GM12864 (cell line): ENCODE data around the gene LTB4R.
A peak's percentile ranks its signal among the peaks of the same experiment; 100 is the strongest.

ENCODE experiments used
- DNase-seq: peaks from one replicate; pipeline ENCODE4 v3.0.0-alpha.2; 2011; ENCODE audit warnings: low read depth
- H3K4me3 ChIP-seq: 2 replicates; pipeline ENCODE4 v1.5.1; 2011; ENCODE audit warnings: mild to moderate bottlenecking, low read depth, low read length, control low read depth
- CTCF ChIP-seq: IDR thresholded peaks from 2 replicates; pipeline ENCODE4 v1.5.1; 2011; ENCODE audit warnings: low read depth, mild to moderate bottlenecking, moderate library complexity, low read length, control low read depth, inconsistent platforms; ENCODE audit errors: missing control alignments

Gene LTB4R

GRCh38 chr14:24337144-24337823 lies 26.0 kb downstream of the LTB4R start:
- no peak overlapping the region for H3K4me3 ChIP-seq
- no peak for TF ChIP-seq CTCF
- DNase-seq, result no peak

- no peak for TF ChIP-seq CTCF
- DNase-seq, result no peak
- H3K4me3 ChIP-seq, result no peak overlapping the region
Measured at GRCh38 chr14:24337824-24338175, 26.5 kb downstream of the LTB4R start.

GRCh38 chr14:24338843-24339242 lies 27.5 kb downstream of the LTB4R start:
- peak overlapping the region; percentile 69 for H3K4me3 ChIP-seq
- TF ChIP-seq CTCF, result no peak
- DNase-seq, result no peak

GRCh38 chr14:24339284-24340151 lies 28.2 kb downstream of the LTB4R start, which contains the start of gene RIPK3:
Gene RIPK3 (minus strand): TSS chr14:24339991. CDS start chr14:24339826, 165 bp downstream.
- H3K4me3 ChIP-seq, result peak within 1 kb of the TSS; percentile 69
- DNase-seq, result peak; percentile 29
- TF ChIP-seq CTCF, result no peak

- DNase-seq, result no peak
- no peak overlapping the region for H3K4me3 ChIP-seq
- TF ChIP-seq CTCF, result no peak
Measured at GRCh38 chr14:24340606-24341005, 29.3 kb downstream of the LTB4R start.

- no peak for TF ChIP-seq CTCF
- no peak for DNase-seq
Measured at GRCh38 chr14:24342889-24343288, 31.6 kb downstream of the LTB4R start.

More at GRCh38 chr14:24342889-24343288, 31.6 kb downstream of the LTB4R start:
- H3K4me3 ChIP-seq, result no peak overlapping the region
